PFSK-1 (cell line): Measurements from ENCODE around the gene PSMA5.

Experiments used
- FOXP2 ChIP-seq: optimal IDR thresholded peaks from 2 replicates; pipeline ENCODE3; 2011; ENCODE audit warnings: borderline replicate concordance, control low read depth, inconsistent platforms; ENCODE audit not compliant: insufficient read depth; ENCODE audit errors: extremely low read length, extremely low read depth
- POLR2AphosphoS5 ChIP-seq: IDR thresholded peaks from 2 replicates; pipeline ENCODE4 v1.6.1; 2012; ENCODE audit warnings: low read depth, mild to moderate bottlenecking, control low read depth, low read length, moderate library complexity
- REST ChIP-seq, 2 experiments: IDR thresholded peaks; 2 replicates each; pipeline versions ENCODE4 v1.6.1 to v1.8.0; 2011 to 2012; ENCODE audit warnings: low read depth in 2 of 2, low read length in 2 of 2, control low read depth in 1 of 2, inconsistent platforms in 1 of 2, mild to moderate bottlenecking in 1 of 2, moderate library complexity in 1 of 2; ENCODE audit not compliant: insufficient read depth in 1 of 2
- SIN3A ChIP-seq: IDR thresholded peaks from 2 replicates; pipeline ENCODE4 v1.6.1; 2012; ENCODE audit warnings: mild to moderate bottlenecking, low read length, moderate library complexity, borderline replicate concordance; ENCODE audit not compliant: insufficient read depth
- TAF1 ChIP-seq: IDR thresholded peaks from 2 replicates; pipeline ENCODE4 v1.6.1; 2012; ENCODE audit warnings: low read length, control low read depth, borderline replicate concordance; ENCODE audit not compliant: insufficient read depth

PSMA5 gene

GRCh38 chr1:109399326-109399957 lies 26.8 kb downstream of the PSMA5 start:
- no peak for TF ChIP-seq SIN3A
- no peak for TF ChIP-seq TAF1
- peak; percentile 39; the same call in 1 of the 2 replicates for TF ChIP-seq POLR2AphosphoS5

GRCh38 chr1:109398343-109399225 lies 27.7 kb downstream of the PSMA5 start:
- TF ChIP-seq FOXP2 (no peak), SIN3A (no peak), TAF1 (no peak), REST (IDR thresholded peaks at IDR 0.05; ENCODE audit: insufficient read depth in 1 of 2, low read depth in 2 of 2, low read length in 2 of 2) (no peak), POLR2AphosphoS5 (no peak)

- TF ChIP-seq SIN3A (no peak), FOXP2 (no peak), TAF1 (no peak), POLR2AphosphoS5 (0 out of 2 replicates have a peak, but pooled peaks have one; percentile 28), REST (IDR thresholded peaks at IDR 0.05; ENCODE audit: insufficient read depth in 1 of 2, low read depth in 2 of 2, low read length in 2 of 2) (no peak)
Measured at GRCh38 chr1:109397581-109398342, 28.5 kb downstream of the PSMA5 start, which contains the start of gene SORT1. TSS of gene SORT1 (minus strand) at chr1:109397918. CDS start at chr1:109397892, 26 bp downstream.

- no peak for TF ChIP-seq TAF1
- TF ChIP-seq REST (IDR thresholded peaks at IDR 0.05; ENCODE audit: insufficient read depth in 1 of 2, low read depth in 2 of 2, low read length in 2 of 2), result no peak
- no peak for TF ChIP-seq FOXP2
- no peak for TF ChIP-seq POLR2AphosphoS5
- no peak for TF ChIP-seq SIN3A
Measured at GRCh38 chr1:109396871-109397580, 29.2 kb downstream of the PSMA5 start.

- TF ChIP-seq REST (IDR thresholded peaks at IDR 0.05; ENCODE audit: insufficient read depth in 1 of 2, low read depth in 2 of 2, low read length in 2 of 2) (no peak), SIN3A (no peak), POLR2AphosphoS5 (no peak), FOXP2 (no peak), TAF1 (no peak)
Measured at GRCh38 chr1:109396513-109396839, 29.8 kb downstream of the PSMA5 start.
